GDM1 (cell line): ENCODE results near the gene INO80B.

Source experiments
- DNase-seq: peaks from one replicate; lab custom pipeline; 2025; lab: John Stamatoyannopoulos, UW

Gene INO80B

DNA sequence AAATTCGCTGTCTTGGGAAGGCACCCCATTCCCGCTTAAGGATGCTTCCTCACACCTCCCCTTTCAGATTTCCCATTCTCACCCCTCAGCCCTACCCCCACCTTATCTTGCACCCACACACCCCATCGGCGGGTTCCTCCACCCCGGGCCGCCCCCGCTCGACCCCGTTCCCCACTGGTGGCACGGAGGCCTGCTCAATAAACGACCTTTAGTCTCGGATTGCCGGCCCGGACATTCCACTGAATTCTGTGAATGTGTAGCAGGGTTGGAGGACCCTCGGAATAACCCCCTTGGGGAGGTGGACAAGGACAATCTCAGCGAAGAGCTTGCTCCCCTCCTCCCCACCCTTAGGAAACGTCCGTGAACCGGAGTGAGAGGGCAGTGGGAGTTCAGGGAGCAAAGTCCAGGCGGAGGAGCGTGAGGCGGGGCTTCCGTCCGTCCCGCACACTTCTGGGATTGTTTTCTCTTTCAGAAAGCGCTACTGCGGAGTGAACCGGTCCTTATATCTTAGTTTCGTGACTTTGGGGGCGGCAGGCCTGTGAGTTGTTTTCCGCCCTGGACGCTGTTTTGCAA, 47.3 kb downstream of the INO80B start:
- DNase-seq = no peak

DNA sequence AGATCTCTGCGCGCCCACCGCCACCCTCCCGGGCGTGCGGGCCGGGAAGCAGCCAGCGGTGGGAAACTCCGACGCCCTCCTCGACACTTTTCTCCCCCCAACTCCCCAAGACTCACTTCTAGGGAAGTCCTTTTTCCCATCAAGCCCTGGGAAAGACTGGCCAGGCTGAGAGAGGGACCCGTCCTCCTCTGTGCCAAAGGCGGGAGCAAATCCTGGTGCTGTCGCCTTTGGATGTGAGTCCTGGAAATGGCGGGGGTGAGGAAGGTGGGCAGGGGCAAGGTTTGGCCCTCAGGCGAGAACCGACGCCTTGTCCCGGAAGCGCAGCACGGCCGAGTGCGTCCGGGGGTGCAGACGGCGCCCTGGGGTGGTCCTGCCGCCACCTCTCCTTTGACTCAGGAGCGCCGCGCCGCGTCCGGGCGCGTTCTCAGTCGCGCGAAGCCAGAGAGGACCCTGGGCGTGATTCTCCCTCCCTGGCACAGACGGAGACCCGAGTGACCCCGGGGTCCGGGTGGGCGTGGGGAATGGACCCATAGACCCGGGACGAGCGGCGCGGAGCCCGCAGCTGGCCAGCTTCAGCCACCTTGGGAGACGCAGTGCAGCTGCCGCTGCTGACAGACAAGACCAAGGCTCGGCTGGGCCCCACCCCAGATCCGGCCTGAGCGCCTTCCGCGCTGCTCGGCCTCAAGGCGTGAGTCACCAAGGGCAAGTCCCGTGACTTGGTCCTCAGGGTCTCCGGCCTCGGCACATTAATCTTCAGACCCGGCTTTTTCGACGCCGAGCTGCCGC, 48.0 kb downstream of the INO80B start:
- DNase-seq = peak; percentile 46

DNA sequence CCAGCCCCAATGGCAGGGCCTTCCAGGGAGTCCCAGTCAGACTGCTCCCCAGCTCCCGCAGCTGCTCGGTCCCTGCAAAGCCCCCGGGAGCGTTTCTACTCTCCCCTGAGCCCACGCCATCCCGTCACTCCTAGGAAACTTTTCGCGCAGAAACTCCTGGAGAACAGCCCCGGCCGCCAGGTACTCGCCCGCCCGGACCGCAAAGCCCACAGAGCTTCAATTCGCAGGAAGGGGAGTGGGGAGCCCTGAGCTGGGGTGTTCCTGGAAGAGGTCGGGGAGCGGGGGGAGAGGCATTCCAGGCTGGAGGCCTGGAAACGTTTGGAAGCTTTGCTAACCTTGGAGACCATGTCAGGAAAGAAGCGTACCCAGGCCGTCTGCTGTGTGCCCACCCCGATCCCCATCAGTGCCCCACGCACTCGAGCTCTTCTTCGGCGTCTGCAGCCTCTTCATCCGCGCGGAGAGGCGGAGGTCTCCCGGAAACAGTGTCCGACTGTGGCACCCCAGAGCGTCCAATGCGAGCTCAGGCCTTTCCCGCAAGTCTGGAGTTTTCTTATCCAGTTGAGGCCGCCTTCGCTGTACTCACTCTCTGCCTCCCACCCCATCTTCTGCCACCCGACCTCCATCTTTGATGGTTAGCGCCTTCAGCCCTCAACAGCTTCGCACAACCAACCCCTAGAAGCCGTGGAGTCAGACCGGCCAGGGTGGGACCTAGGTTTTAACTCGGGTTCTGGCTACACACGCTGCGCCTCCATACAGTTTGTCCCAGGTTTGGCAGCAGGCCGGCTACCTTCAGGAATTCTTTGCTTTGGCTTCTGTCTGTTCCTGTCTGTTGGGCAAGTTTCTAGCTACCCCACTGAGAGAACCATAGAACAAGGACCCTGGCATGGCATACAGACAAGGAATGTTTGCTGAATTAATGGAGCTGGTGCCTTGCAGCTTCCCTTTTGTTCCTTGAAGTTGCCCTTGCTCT, 48.9 kb downstream of the INO80B start:
- DNase-seq = no peak

DNA sequence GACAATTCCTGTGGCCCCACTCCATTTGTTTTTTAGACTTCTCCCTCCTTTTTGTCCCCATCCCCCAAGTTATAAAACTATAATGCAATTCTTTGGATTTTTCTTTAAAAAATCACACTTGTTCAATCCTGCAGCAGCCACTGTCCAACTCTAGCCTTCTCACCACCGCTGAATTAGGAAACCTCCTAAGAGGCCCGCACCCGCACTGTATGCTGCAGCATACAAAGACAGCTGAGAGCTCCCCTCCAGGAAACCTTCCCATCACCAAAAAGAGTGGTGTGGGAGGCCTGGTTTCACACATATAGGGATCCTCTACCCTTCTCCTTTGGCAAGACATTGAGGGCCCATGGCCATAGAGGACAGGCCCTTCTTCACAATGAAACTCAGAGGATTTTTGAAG, 49.7 kb downstream of the INO80B start:
- no peak for DNase-seq

DNA sequence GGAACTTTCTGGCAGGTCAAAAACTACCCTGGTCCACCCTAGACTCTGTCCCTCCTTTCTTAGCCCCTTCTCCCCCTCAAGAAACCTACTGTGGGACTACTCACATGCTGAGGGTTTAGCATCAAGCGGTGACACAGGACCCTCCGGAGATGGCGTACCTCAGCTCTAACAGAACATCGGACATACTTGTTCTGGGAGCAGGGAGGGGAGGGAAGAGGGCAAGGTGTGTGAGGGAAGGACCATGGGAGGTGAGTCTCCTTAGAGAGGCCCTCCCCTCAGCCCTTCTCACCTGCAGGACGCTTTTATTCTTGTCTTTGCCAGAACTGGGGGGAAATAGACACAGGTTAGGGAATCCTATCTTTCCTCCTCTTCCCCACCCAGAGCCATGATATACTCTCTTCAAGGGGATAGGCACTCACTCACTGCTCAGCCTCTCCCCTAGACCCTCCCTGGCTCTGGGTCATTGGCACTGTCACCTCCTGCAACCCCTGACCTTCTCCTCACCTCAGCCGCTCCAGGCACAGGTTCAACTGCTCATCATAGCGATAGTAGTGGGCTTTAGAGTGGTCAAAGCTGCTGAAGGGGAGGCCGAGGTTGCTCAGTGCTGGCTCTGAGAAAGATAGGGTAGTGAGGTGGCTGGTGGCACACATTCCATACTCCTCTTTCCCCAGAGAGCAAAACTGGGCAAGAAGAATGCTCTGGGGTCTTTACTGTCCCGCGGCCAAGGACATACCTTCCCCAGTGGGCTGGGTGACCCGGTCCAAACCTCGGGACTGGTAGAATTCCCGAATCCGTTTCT, 50.8 kb downstream of the INO80B start:
- DNase-seq = no peak

DNA sequence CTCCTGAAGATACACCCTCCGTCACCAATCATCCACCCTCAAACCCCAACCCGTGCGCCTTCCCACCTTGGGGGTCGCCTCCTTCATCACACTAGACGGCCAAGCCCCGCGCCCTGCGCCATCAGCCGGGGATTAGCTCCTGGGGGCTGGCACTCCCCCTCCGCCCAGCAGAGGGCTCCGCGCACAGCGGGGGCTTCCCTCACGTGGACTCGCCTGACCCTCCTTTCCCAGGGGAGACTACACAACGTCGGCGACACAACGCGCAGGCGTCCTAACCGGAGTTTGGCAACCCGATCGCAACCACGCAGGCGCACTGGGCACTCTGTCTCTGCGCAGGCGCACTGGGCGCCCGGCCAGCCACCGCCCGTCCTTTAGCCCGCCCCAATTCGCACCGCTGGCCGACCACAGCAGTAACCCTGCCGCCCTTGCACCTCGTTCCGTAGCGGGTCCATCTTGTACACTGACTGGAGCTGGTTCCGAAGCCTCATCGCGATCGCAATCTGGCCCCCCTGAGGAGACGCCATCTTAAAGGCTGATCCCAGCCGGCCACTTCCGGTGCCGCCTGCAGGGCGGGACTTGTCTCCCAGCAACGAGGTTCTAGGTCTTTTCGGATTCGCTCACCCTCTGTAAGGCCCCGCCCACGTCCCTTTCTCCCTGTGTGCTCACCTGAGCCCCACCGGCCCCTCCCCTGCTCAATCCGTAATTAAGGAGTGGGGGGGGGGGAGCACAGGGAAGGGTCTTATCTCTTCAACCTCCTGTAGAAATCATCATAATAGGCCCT, 52.4 kb downstream of the INO80B start, which contains the start of gene PCGF1:
PCGF1 (minus strand) TSS at position 551 of the 781 bp plus-strand sequence; CDS start at position 524, 27 bp downstream.
- DNase-seq = peak; percentile 93
